GM18499 (cell line): ENCODE data around the gene PCDHB11.
"Not testable (repeated sequence)": the region's sequence is repeated elsewhere in the genome, so short reads cannot be mapped to it uniquely, and the experiment has no call there.

Experiments used
- ATAC-seq: cut with Tn5 transposase; IDR thresholded peaks from one replicate; pipeline ENCODE4 v1.9.1; 2021; ENCODE audit warnings: moderate number of reproducible peaks; ENCODE audit not compliant: insufficient read depth, unreplicated experiment

The PCDHB11 gene

GRCh38 chr5:141199359-141200235, at the start of gene PCDHB11:
Gene PCDHB11 (plus strand): TSS chr5:141199627. CDS start chr5:141199775, 148 bp downstream.
- ATAC-seq = no peak

- no peak for ATAC-seq
Measured at GRCh38 chr5:141149812-141150211, 49.6 kb upstream of the PCDHB11 start, which contains the start of gene PCDHB6. Gene PCDHB6 (plus strand): TSS chr5:141150057. CDS start chr5:141150258, 201 bp downstream.

- no peak for ATAC-seq
Measured at GRCh38 chr5:141150224-141150992, 49.0 kb upstream of the PCDHB11 start.

GRCh38 chr5:141150993-141151325, 48.5 kb upstream of the PCDHB11 start:
- no peak for ATAC-seq

GRCh38 chr5:141151632-141152031, 47.8 kb upstream of the PCDHB11 start:
- not testable (repeated sequence) for ATAC-seq

- ATAC-seq = not testable (repeated sequence)
Measured at GRCh38 chr5:141152096-141152495, 47.3 kb upstream of the PCDHB11 start.

GRCh38 chr5:141155540-141156374, 43.7 kb upstream of the PCDHB11 start:
- no peak for ATAC-seq

GRCh38 chr5:141157356-141157755, 42.1 kb upstream of the PCDHB11 start:
- not testable (repeated sequence) for ATAC-seq

- not testable (repeated sequence) for ATAC-seq
Measured at GRCh38 chr5:141157901-141158300, 41.5 kb upstream of the PCDHB11 start.

GRCh38 chr5:141172381-141173204, 26.8 kb upstream of the PCDHB11 start, which contains the start of gene PCDHB7:
Gene PCDHB7 (plus strand): TSS chr5:141172644. CDS start chr5:141172836, 192 bp downstream.
- ATAC-seq = no peak

GRCh38 chr5:141174291-141175104, 24.9 kb upstream of the PCDHB11 start:
- ATAC-seq = not testable (repeated sequence)

GRCh38 chr5:141175933-141176332, 23.5 kb upstream of the PCDHB11 start:
- ATAC-seq = no peak

GRCh38 chr5:141177577-141178191, 21.7 kb upstream of the PCDHB11 start, which contains the start of gene PCDHB8:
Gene PCDHB8 (plus strand): TSS chr5:141177790. CDS start chr5:141178035, 245 bp downstream.
- ATAC-seq = not testable (repeated sequence)

GRCh38 chr5:141179371-141179770, 20.1 kb upstream of the PCDHB11 start:
- ATAC-seq = not testable (repeated sequence)

GRCh38 chr5:141179876-141180275, 19.6 kb upstream of the PCDHB11 start:
- not testable (repeated sequence) for ATAC-seq

GRCh38 chr5:141180313-141180712, 19.1 kb upstream of the PCDHB11 start:
- ATAC-seq = no peak

GRCh38 chr5:141182248-141182647, 17.2 kb upstream of the PCDHB11 start, which contains the start of gene PCDHB16:
Gene PCDHB16 (plus strand): TSS chr5:141182387. CDS start chr5:141182560, 173 bp downstream.
- ATAC-seq = no peak
